H1 (cell line): ENCODE measurements around the gene RBM15. TPM values are rescaled to one million over a fixed set of nuclear protein-coding genes. Genes with fewer than 3 reads are reported as not detected.

Experiments used
- CTCF ChIA-PET: fragments of 300-600 bp; sonication (Branson Sonifier 250); formaldehyde crosslinking; loops from one replicate; lab custom pipeline; 2021; ENCODE audit not compliant: partially characterized antibody; lab: Charles Lee
- POLR2A ChIA-PET: fragments of 300-600 bp; sonication (Branson Sonifier 250); formaldehyde crosslinking; loops from one replicate; lab custom pipeline; 2021; ENCODE audit warnings: inconsistent platforms; ENCODE audit not compliant: partially characterized antibody; lab: Charles Lee
- DNase-seq, 2 experiments: peaks; one replicate each; pipeline versions ENCODE4 v3.0.0 to v3.0.0-alpha.2; 2010 to 2022; ENCODE audit warnings: low spot score in 2 of 2, low read depth in 1 of 2, mixed read lengths in 1 of 2
- FAIRE-seq: peaks from 2 replicates; lab custom pipeline; 2011; peaks lifted over from hg19 to GRCh38; lab: Jason Lieb, UNC
- H2AFZ ChIP-seq: 2 replicates; pipeline ENCODE4 v1.8.1; 2012; ENCODE audit warnings: low read length, inconsistent platforms
- H2AK5ac ChIP-seq: 2 replicates; pipeline ENCODE4 v1.6.1; 2013; ENCODE audit warnings: low read depth, low read length
- H2BK120ac ChIP-seq: replicated peaks from 2 replicates; pipeline ENCODE3; 2013; ENCODE audit warnings: low read depth, low read length, inconsistent platforms
- H2BK12ac ChIP-seq: 2 replicates; pipeline ENCODE4 v1.6.1; 2013; ENCODE audit warnings: low read depth, low read length
- H2BK15ac ChIP-seq: 2 replicates; pipeline ENCODE4 v1.6.1; 2013; ENCODE audit warnings: low read length
- H2BK20ac ChIP-seq: 2 replicates; pipeline ENCODE4 v1.6.1; 2013; ENCODE audit warnings: low read length
- H2BK5ac ChIP-seq: 2 replicates; pipeline ENCODE4 v1.6.1; 2013; ENCODE audit warnings: low read depth, low read length
- H3K14ac ChIP-seq: 2 replicates; pipeline ENCODE4 v1.6.1; 2013; ENCODE audit warnings: inconsistent platforms; ENCODE audit not compliant: insufficient read length
- H3K18ac ChIP-seq: 2 replicates; pipeline ENCODE4 v1.6.1; 2013; ENCODE audit warnings: low read length; ENCODE audit errors: extremely low read depth
- H3K23ac ChIP-seq: 2 replicates; pipeline ENCODE4 v1.6.1; 2013; ENCODE audit warnings: inconsistent platforms; ENCODE audit not compliant: insufficient read length
- H3K23me2 ChIP-seq: 2 replicates; pipeline ENCODE4 v1.6.1; 2013; ENCODE audit warnings: low read depth, low read length
- H3K27ac ChIP-seq: 2 replicates; pipeline ENCODE4 v1.6.1; 2011; ENCODE audit warnings: low read depth, low read length, inconsistent platforms
- H3K27me3 ChIP-seq, 4 experiments: replicated peaks in 1 of 4; 1 replicate in 1 of 4; 2 replicates in 3 of 4; pipeline versions ENCODE4 v1.6.1 to v1.8.1; 2011 to 2013; ENCODE audit warnings: low read length in 3 of 4, mild to moderate bottlenecking in 3 of 4, inconsistent platforms in 2 of 4, mixed read lengths in 2 of 4, moderate library complexity in 1 of 4; ENCODE audit not compliant: control insufficient read depth in 3 of 4, insufficient read depth in 3 of 4; ENCODE audit errors: extremely low read depth in 1 of 4
- H3K36me3 ChIP-seq, 4 experiments: 2 replicates each; pipeline versions ENCODE4 v1.6.1 to v1.8.1; 2011 to 2013; ENCODE audit warnings: mild to moderate bottlenecking in 4 of 4, low read length in 3 of 4, moderate library complexity in 2 of 4, control low read depth in 1 of 4, inconsistent platforms in 1 of 4; ENCODE audit not compliant: insufficient read depth in 4 of 4, control insufficient read depth in 2 of 4
- H3K4ac ChIP-seq: replicated peaks from 2 replicates; pipeline ENCODE3; 2013; ENCODE audit warnings: low read length, low read depth, mixed read lengths, inconsistent platforms; ENCODE audit not compliant: insufficient read length
- H3K4me1 ChIP-seq, 4 experiments: replicated peaks in 1 of 4; 1 replicate in 1 of 4; 2 replicates in 3 of 4; pipeline versions ENCODE4 v1.6.1 to v1.8.1; 2011 to 2013; ENCODE audit warnings: low read length in 3 of 4, inconsistent platforms in 2 of 4, mixed read lengths in 1 of 4; ENCODE audit not compliant: insufficient read depth in 4 of 4, control insufficient read depth in 3 of 4
- H3K4me2 ChIP-seq, 2 experiments: 2 replicates each; pipeline versions ENCODE4 v1.6.1 to v1.8.1; 2011 to 2013; ENCODE audit warnings: low read depth in 2 of 2, low read length in 2 of 2, control low read depth in 1 of 2, inconsistent platforms in 1 of 2, mild to moderate bottlenecking in 1 of 2; ENCODE audit not compliant: insufficient read depth in 1 of 2
- H3K4me3 ChIP-seq, 4 experiments: fragments of 200-600, 300-600 bp in 1 of 4; sonication (generic), shearing (Covaris generic), sonication (Bioruptor Twin) in 1 of 4; 2 replicates each; pipeline versions ENCODE4 v1.5.1 to v1.8.1; 2011 to 2016; ENCODE audit warnings: low read length in 4 of 4, low read depth in 3 of 4, control low read depth in 2 of 4, inconsistent platforms in 2 of 4, mild to moderate bottlenecking in 2 of 4, mixed read lengths in 1 of 4, moderate library complexity in 1 of 4; ENCODE audit not compliant: insufficient read depth in 2 of 4; ENCODE audit errors: extremely low read depth in 1 of 4
- H3K56ac ChIP-seq: replicated peaks from 2 replicates; pipeline ENCODE3; 2013; ENCODE audit warnings: low read depth, mild to moderate bottlenecking, mixed read lengths, low read length, inconsistent platforms; ENCODE audit not compliant: insufficient read length
- H3K79me1 ChIP-seq: 2 replicates; pipeline ENCODE4 v1.6.1; 2013; ENCODE audit warnings: low read depth, low read length, control low read depth
- H3K79me2 ChIP-seq, 2 experiments: 2 replicates each; pipeline versions ENCODE4 v1.6.1 to v1.8.1; 2012 to 2013; ENCODE audit warnings: low read length in 2 of 2, mild to moderate bottlenecking in 2 of 2, inconsistent platforms in 1 of 2; ENCODE audit not compliant: insufficient read depth in 2 of 2, control insufficient read depth in 1 of 2
- H3K9ac ChIP-seq, 4 experiments: replicated peaks in 1 of 4; 1 replicate in 1 of 4; 2 replicates in 3 of 4; pipeline versions ENCODE4 v1.6.1 to v1.8.1; 2011 to 2013; ENCODE audit warnings: low read depth in 3 of 4, low read length in 3 of 4, control low read depth in 2 of 4, mild to moderate bottlenecking in 2 of 4, moderate library complexity in 2 of 4, inconsistent platforms in 1 of 4; ENCODE audit errors: extremely low read depth in 1 of 4
- H3K9me3 ChIP-seq, 2 experiments: 2 replicates each; pipeline versions ENCODE4 v1.6.1 to v1.8.1; 2012 to 2013; ENCODE audit warnings: mild to moderate bottlenecking in 2 of 2, moderate library complexity in 2 of 2, control low read depth in 1 of 2, inconsistent platforms in 1 of 2, low read depth in 1 of 2, low read length in 1 of 2, mixed read lengths in 1 of 2; ENCODE audit not compliant: insufficient read depth in 2 of 2
- H4K20me1 ChIP-seq, 2 experiments: replicated peaks in 1 of 2; 2 replicates each; pipeline versions ENCODE3 to v1.8.1; 2011 to 2013; ENCODE audit warnings: inconsistent platforms in 2 of 2, low read length in 2 of 2, mild to moderate bottlenecking in 1 of 2; ENCODE audit not compliant: insufficient read depth in 2 of 2, control insufficient read depth in 1 of 2
- H4K5ac ChIP-seq: 2 replicates; pipeline ENCODE4 v1.6.1; 2013; ENCODE audit warnings: low read length, low read depth, mixed read lengths, inconsistent platforms; ENCODE audit not compliant: insufficient read length
- H4K8ac ChIP-seq: 2 replicates; pipeline ENCODE4 v1.8.0; 2013; ENCODE audit warnings: mild to moderate bottlenecking, moderate library complexity, low read length, inconsistent platforms; ENCODE audit not compliant: insufficient read depth; ENCODE audit errors: extremely low read depth
- H4K91ac ChIP-seq: replicated peaks from 2 replicates; pipeline ENCODE3; 2013; ENCODE audit warnings: low read length, mixed read lengths, inconsistent platforms; ENCODE audit not compliant: insufficient read length
- ATF2 ChIP-seq: IDR thresholded peaks from 2 replicates; pipeline ENCODE4 v1.6.1; 2012; ENCODE audit warnings: low read length, inconsistent platforms
- ATF3 ChIP-seq: IDR thresholded peaks from 2 replicates; pipeline ENCODE4 v1.6.1; 2011; ENCODE audit warnings: low read depth, mild to moderate bottlenecking, low read length; ENCODE audit not compliant: insufficient read depth
- BCL11A ChIP-seq, 2 experiments: IDR thresholded peaks; one replicate each; pipeline ENCODE4 v1.6.1; 2011; ENCODE audit warnings: low read depth in 2 of 2, low read length in 2 of 2, mild to moderate bottlenecking in 2 of 2
- JUND ChIP-seq: IDR thresholded peaks from 2 replicates; pipeline ENCODE4 v1.6.1; 2011; ENCODE audit warnings: mild to moderate bottlenecking, improper control_type of control experiment, low read length
- KDM1A ChIP-seq: fragments of 200-600, 300-600 bp; sonication (generic); IDR thresholded peaks from 2 replicates; pipeline ENCODE4 v1.7.1; 2016; ENCODE audit warnings: mild to moderate bottlenecking, low read length, borderline replicate concordance
- WGBS, 2 experiments: shearing (Covaris generic) in 1 of 2; methylation state at CpG; one replicate each; pipeline versions ENCODE4 v1.1.6 to v1.1.7; 2013 to 2015; ENCODE audit warnings: low lambda C conversion rate in 2 of 2, mixed read lengths in 2 of 2, inconsistent platforms in 1 of 2, low coverage in 1 of 2, missing lambda C conversion rate in 1 of 2; ENCODE audit not compliant: insufficient replicate concordance in 2 of 2, insufficient coverage in 1 of 2, insufficient read length in 1 of 2; ENCODE audit errors: extremely low coverage in 1 of 2, missing lambda C conversion rate in 1 of 2; 5-methylcytosine and 5-hydroxymethylcytosine counted together
- polyA plus RNA-seq, 7 experiments: library from polyadenylated mRNA; depleted of rRNA in 3 of 7; stranded (reverse) in 5 of 7; unstranded in 2 of 7; fragments of >200 nt in 5 of 7; fragments of 200-250 nt in 2 of 7; gene quantifications; 1 replicate in 5 of 7; 2 replicates in 1 of 7; 4 replicates in 1 of 7; pipeline versions ENCODE4 v1.2.1 to v1.2.3, GENCODE V29; 2011 to 2013; ENCODE audit warnings: missing spikeins in 2 of 7, mixed read lengths in 2 of 7
- total RNA-seq: library from RNA; stranded (reverse); fragmentation: NEBNext Ultra II Directional; extraction: Animal tissue kit (Norgen Biotek cat#: 25700); gene quantifications from 2 replicates; pipeline ENCODE4 v1.2.1, GENCODE V29; 2021

RBM15 gene
- total and polyA plus RNA-seq, 2 of the 8 experiments (the other 6 are each of a cell fraction or from before 2014, with no cell fraction given): 13.5 to 44.9 TPM

GRCh38 chr1:110328700-110329099 lies 10.5 kb upstream of the RBM15 start:
- Histone ChIP-seq H2BK12ac (no peak overlapping the region), H2BK120ac (no peak overlapping the region), H2BK15ac (no peak overlapping the region), H2BK20ac (no peak overlapping the region), H3K4ac (no peak overlapping the region), H3K23ac (no peak overlapping the region), H4K8ac (no peak overlapping the region), H3K4me1 (no peaks in the 10 kb centered on the region), H3K4me3 (no peak overlapping the region), H3K18ac (no peak overlapping the region), H3K9me3 (no peaks in the 10 kb centered on the region), H3K14ac (no peak overlapping the region), H3K79me1 (no peaks in the 10 kb centered on the region; the same call in 1 of the 2 replicates), H3K56ac (no peak overlapping the region), H3K79me2 (no peaks in the 10 kb centered on the region), H2AK5ac (no peak overlapping the region), H3K23me2 (no peaks in the 10 kb centered on the region), H4K91ac (no peak overlapping the region), H4K5ac (no peak overlapping the region), H3K36me3 (no peaks in the 10 kb centered on the region), H3K27me3 (no peaks in the 10 kb centered on the region; a peak in 1 of 7 replicates), H2BK5ac (no peak overlapping the region), H3K27ac (no peak overlapping the region), H3K4me2 (no peak overlapping the region), H3K9ac (no peak overlapping the region), H2AFZ (no peak overlapping the region), H4K20me1 (no peaks in the 10 kb centered on the region)
- DNase-seq: no peak
- POLR2A ChIA-PET: interaction anchor here (1.7 kb wide), 1 partner anchor 10 kb away, joined by 9 read pairs; the partner anchor contains the start of gene RBM15
- WGBS, 2 experiments: 92% methylated on average over 3 of the region's 3 CpGs; no CpG with 5 or more reads in 1 of the 2 experiments
- no peak for TF ChIP-seq ATF3
- TF ChIP-seq ATF2: no peak
- no peak for TF ChIP-seq BCL11A (IDR thresholded peaks at IDR 0.05; ENCODE audit: low read depth in 2 of 2, low read length in 2 of 2)
- TF ChIP-seq JUND: no peak
- no peak for TF ChIP-seq KDM1A
- no peak for FAIRE-seq
- CTCF ChIA-PET: interaction anchor here (0.9 to 2.0 kb wide), 9 partner anchors 9 to 168 kb away, joined by 3 to 10 read pairs (median 4); no protein-coding TSS in a partner anchor
